Natural killer cell (primary cell): ENCODE measurements around the gene IZUMO1. TPM values are rescaled to one million over a fixed set of nuclear protein-coding genes. Genes with fewer than 3 reads are reported as not detected.

ENCODE experiments used
- ATAC-seq, 3 donors: fragments of 150-1000 bp in 2 of 3; fragments of 200-7000 bp in 1 of 3; cut with Tn5 transposase; 1 replicate in 1 of 3; 2 replicates in 2 of 3; pipeline ENCODE4 v1.10.0; 2021; ENCODE audit warnings: mild to moderate bottlenecking in 2 of 3, moderate library complexity in 2 of 3
- DNase-seq, 2 donors: peaks; one replicate each; pipeline versions ENCODE4 v3.0.0 to v3.0.0-alpha.2; 2013 to 2021; ENCODE audit warnings: mixed read lengths in 1 of 2
- H3K27ac ChIP-seq: one replicate; pipeline ENCODE4 v1.5.1; 2013; ENCODE audit warnings: mild to moderate bottlenecking, low read length
- H3K27me3 ChIP-seq: one replicate; pipeline ENCODE4 v1.6.1; 2013; ENCODE audit warnings: low read length; ENCODE audit not compliant: control insufficient read depth, insufficient read depth
- H3K36me3 ChIP-seq: one replicate; pipeline ENCODE4 v1.6.1; 2013; ENCODE audit warnings: low read length; ENCODE audit not compliant: control insufficient read depth, insufficient read depth
- H3K4me1 ChIP-seq: one replicate; pipeline ENCODE4 v1.6.1; 2013; ENCODE audit warnings: low read length; ENCODE audit not compliant: control insufficient read depth, insufficient read depth
- H3K4me3 ChIP-seq: one replicate; pipeline ENCODE4 v1.5.1; 2013; ENCODE audit warnings: low read length
- H3K9me3 ChIP-seq: one replicate; pipeline ENCODE4 v1.6.1; 2013; ENCODE audit warnings: low read length; ENCODE audit not compliant: control insufficient read depth, insufficient read depth
- H3K27ac Mint-ChIP-seq, 2 donors: one replicate each; pipeline ENCODE4 v1.8.0; 2022; ENCODE audit warnings: mild to moderate bottlenecking in 2 of 2, mixed read lengths in 2 of 2, moderate library complexity in 1 of 2
- H3K27me3 Mint-ChIP-seq, 2 donors: one replicate each; pipeline ENCODE4 v1.8.0; 2022; ENCODE audit warnings: low read depth in 2 of 2, mixed read lengths in 2 of 2
- H3K36me3 Mint-ChIP-seq: one replicate; pipeline ENCODE4 v1.8.0; 2022; ENCODE audit warnings: mixed read lengths
- H3K4me1 Mint-ChIP-seq, 2 donors: one replicate each; pipeline ENCODE4 v1.8.0; 2022; ENCODE audit warnings: mixed read lengths in 2 of 2
- H3K4me3 Mint-ChIP-seq: one replicate; pipeline ENCODE4 v1.8.0; 2022; ENCODE audit warnings: mild to moderate bottlenecking, moderate library complexity, mixed read lengths
- H3K9me3 Mint-ChIP-seq, 2 donors: one replicate each; pipeline ENCODE4 v1.8.0; 2022; ENCODE audit warnings: mixed read lengths in 2 of 2
- CTCF ChIP-seq: fragments of 200-600 bp; IDR thresholded peaks from one replicate; pipeline ENCODE4 v1.8.0; 2022; ENCODE audit warnings: antibody characterized with exemption
- WGBS: methylation state at CpG from one replicate; pipeline ENCODE4 v1.1.7; 2013; ENCODE audit warnings: missing lambda C conversion rate; ENCODE audit not compliant: insufficient coverage; 5-methylcytosine and 5-hydroxymethylcytosine counted together
- intact Hi-C: fragments of 100-400 bp; cut with micrococcal nuclease; formaldehyde crosslinking; loops from one replicate; pipeline ENCODE4 v1.14.2; 2022
- total RNA-seq, 4 donors: library from RNA; stranded (reverse); fragments of 120-200 nt in 1 of 4; gene quantifications; one replicate each; pipeline versions ENCODE4 v1.2.3 to v1.2.4, GENCODE V29; 2013 to 2022

IZUMO1 gene
- total RNA-seq, 3 donors from 2014 or later (not counting 1 experiment from before 2014, with no cell fraction given), result not detected

- H3K4me1 Mint-ChIP-seq, result peaks cover 0 to 13% of the 10 kb centered on the region in 2 donors
- H3K4me3 Mint-ChIP-seq, result no peak overlapping the region
- H3K9me3 Mint-ChIP-seq, result no peaks in the 10 kb centered on the region
- 98% methylated on average over 37 of the region's 38 CpGs for WGBS
- no peaks in the 10 kb centered on the region for H3K36me3 Mint-ChIP-seq
- H3K27me3 ChIP-seq, result peaks cover 5% of the 10 kb centered on the region
- intact Hi-C loops, result loop anchor here (5.0 kb wide), 1 partner anchor 88 kb away; the partner anchor contains the start of gene CA11
- no peaks in the 10 kb centered on the region for H3K36me3 ChIP-seq
- H3K4me3 ChIP-seq, result no peak overlapping the region
- H3K27ac Mint-ChIP-seq, result no peak overlapping the region
- H3K27me3 Mint-ChIP-seq, result peaks cover 14 to 21% of the 10 kb centered on the region in 2 donors
- no peak for TF ChIP-seq CTCF
- peaks cover 13% of the 10 kb centered on the region for H3K4me1 ChIP-seq
- H3K27ac ChIP-seq, result no peak overlapping the region
- H3K9me3 ChIP-seq, result no peaks in the 10 kb centered on the region
- ATAC-seq, result no peak
- DNase-seq, result no peak
Measured at GRCh38 chr19:48735031-48735615, 11.6 kb downstream of the IZUMO1 start.

GRCh38 chr19:48734625-48735024 lies 12.1 kb downstream of the IZUMO1 start:
- Mint-ChIP-seq H3K27ac (no peak overlapping the region), H3K27me3 (peaks cover 14 to 21% of the 10 kb centered on the region in 2 donors), H3K4me3 (no peak overlapping the region), H3K36me3 (no peaks in the 10 kb centered on the region), H3K9me3 (no peaks in the 10 kb centered on the region), H3K4me1 (peaks cover 0 to 8% of the 10 kb centered on the region in 2 donors)
- ATAC-seq (no peak), DNase-seq (no peak)
- H3K36me3 ChIP-seq, result no peaks in the 10 kb centered on the region
- intact Hi-C loops, result loop anchor here (5.0 kb wide), 1 partner anchor 87 kb away; the partner anchor contains the start of gene CA11
- no peak for TF ChIP-seq CTCF
- no peak overlapping the region for H3K4me3 ChIP-seq
- peaks cover 8% of the 10 kb centered on the region for H3K4me1 ChIP-seq
- WGBS, result 97% methylated on average over 9 of the region's 9 CpGs
- no peaks in the 10 kb centered on the region for H3K9me3 ChIP-seq
- no peak overlapping the region for H3K27ac ChIP-seq
- no peaks in the 10 kb centered on the region for H3K27me3 ChIP-seq

- no peak for TF ChIP-seq CTCF
- no peak overlapping the region for H3K4me3 ChIP-seq
- Mint-ChIP-seq H3K4me1 (peaks cover 5 to 6% of the 10 kb centered on the region in 2 donors), H3K4me3 (no peak overlapping the region), H3K36me3 (no peaks in the 10 kb centered on the region), H3K27ac (no peak overlapping the region), H3K9me3 (peaks cover 2% of the 10 kb centered on the region in 2 donors), H3K27me3 (peaks cover 14 to 21% of the 10 kb centered on the region in 2 donors)
- no peak overlapping the region for H3K27ac ChIP-seq
- 92% methylated on average over 4 of the region's 4 CpGs for WGBS
- no peak for ATAC-seq
- no peak for DNase-seq
- H3K36me3 ChIP-seq, result no peaks in the 10 kb centered on the region
- no peaks in the 10 kb centered on the region for H3K9me3 ChIP-seq
- H3K27me3 ChIP-seq, result no peaks in the 10 kb centered on the region
- intact Hi-C loops, result no loop called here
- H3K4me1 ChIP-seq, result peaks cover 6% of the 10 kb centered on the region
Measured at GRCh38 chr19:48731452-48731851, 15.3 kb downstream of the IZUMO1 start.
